HG02870 (cell line): ENCODE results near the gene ADGRD1.

ENCODE experiments used
- ATAC-seq: cut with Tn5 transposase; IDR thresholded peaks from one replicate; pipeline ENCODE4 v1.9.1; 2021; ENCODE audit warnings: mild to moderate bottlenecking, moderate library complexity; ENCODE audit not compliant: unreplicated experiment

ADGRD1 gene

GRCh38 chr12:131020326-131021153, 66.8 kb downstream of the ADGRD1 start:
- no peak for ATAC-seq

- ATAC-seq = no peak
Measured at GRCh38 chr12:131021154-131021541, 67.4 kb downstream of the ADGRD1 start.

- ATAC-seq = no peak
Measured at GRCh38 chr12:131024026-131024425, 70.3 kb downstream of the ADGRD1 start.

GRCh38 chr12:131024721-131025120, 71.0 kb downstream of the ADGRD1 start:
- ATAC-seq = no peak

GRCh38 chr12:131025234-131025633, 71.5 kb downstream of the ADGRD1 start:
- ATAC-seq = no peak

- ATAC-seq = no peak
Measured at GRCh38 chr12:131025939-131026702, 72.4 kb downstream of the ADGRD1 start.

- ATAC-seq = no peak
Measured at GRCh38 chr12:131026754-131027153, 73.0 kb downstream of the ADGRD1 start.

- no peak for ATAC-seq
Measured at GRCh38 chr12:131027264-131027663, 73.6 kb downstream of the ADGRD1 start.

- ATAC-seq = no peak
Measured at GRCh38 chr12:131027876-131028586, 74.3 kb downstream of the ADGRD1 start.

- ATAC-seq = no peak
Measured at GRCh38 chr12:131028587-131029338, 75.1 kb downstream of the ADGRD1 start.

GRCh38 chr12:131030472-131031328, 77.0 kb downstream of the ADGRD1 start:
- ATAC-seq = no peak

GRCh38 chr12:131032082-131032750, 78.5 kb downstream of the ADGRD1 start:
- no peak for ATAC-seq

- no peak for ATAC-seq
Measured at GRCh38 chr12:131033486-131033885, 79.8 kb downstream of the ADGRD1 start.

GRCh38 chr12:131033886-131034482, 80.3 kb downstream of the ADGRD1 start:
- ATAC-seq = no peak

GRCh38 chr12:131034631-131035244, 81.0 kb downstream of the ADGRD1 start:
- ATAC-seq = no peak

GRCh38 chr12:131035245-131035681, 81.6 kb downstream of the ADGRD1 start:
- ATAC-seq = no peak

- no peak for ATAC-seq
Measured at GRCh38 chr12:131038159-131038558, 84.5 kb downstream of the ADGRD1 start.
